ENCODE measurements around the gene OLIG2. TPM values are rescaled to one million over a fixed set of nuclear protein-coding genes. Genes with fewer than 3 reads are reported as not detected.

Gene OLIG2
- polyA plus RNA-seq, 1 of the 3 experiments (the other 2 are of a cell fraction): not detected

DNA sequence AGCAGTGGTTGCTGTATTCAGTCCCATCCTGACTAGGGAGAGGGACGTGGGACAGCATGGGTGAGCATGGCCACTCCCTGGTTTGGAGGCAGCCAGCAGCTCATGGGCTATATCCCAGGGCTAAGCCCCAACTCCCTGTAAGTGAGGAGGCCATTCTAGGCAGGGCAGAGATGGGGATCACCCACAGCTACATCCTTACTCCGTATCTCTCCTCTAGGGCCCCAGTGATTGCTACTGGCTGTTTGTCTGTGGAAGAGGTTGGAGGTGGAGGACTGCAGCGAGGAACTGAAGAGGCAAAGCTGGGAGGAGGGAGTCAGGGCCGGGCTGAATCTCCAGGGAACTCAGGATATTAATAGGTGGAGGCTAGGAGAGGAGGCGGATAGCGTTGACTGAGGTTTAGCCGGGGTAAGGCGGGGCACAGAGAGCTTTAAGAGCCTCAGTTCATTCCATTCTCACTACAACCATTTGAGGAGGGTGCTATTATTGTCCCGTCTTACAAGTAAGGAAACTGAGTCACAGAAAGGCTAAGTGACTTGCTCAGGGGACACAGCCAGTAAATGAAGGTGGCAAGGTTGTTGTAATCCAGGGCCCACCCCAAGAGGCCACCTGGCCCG lies 6.8 kb downstream of the OLIG2 start:
- H3K4me2 ChIP-seq: no peak overlapping the region
- no peak for TF ChIP-seq SIN3A (IDR thresholded peaks at IDR 0.05; ENCODE audit: borderline replicate concordance, low read depth, low read length)
- TF ChIP-seq MEF2A (IDR thresholded peaks at IDR 0.05; ENCODE audit: borderline replicate concordance, low read depth): no peak
- TF ChIP-seq REST (IDR thresholded peaks at IDR 0.05; ENCODE audit: low read depth, low read length): no peak
- TF ChIP-seq GABPA (IDR thresholded peaks at IDR 0.05; ENCODE audit: low read depth): no peak
- TF ChIP-seq SMC3 (IDR thresholded peaks at IDR 0.05; ENCODE audit: low read depth, low read length): no peak
- TF ChIP-seq YY1 (IDR thresholded peaks at IDR 0.05; ENCODE audit: low read depth): no peak
- no peak for TF ChIP-seq RAD21 (IDR thresholded peaks at IDR 0.05; ENCODE audit: low read length)
- no peak for TF ChIP-seq EZH2phosphoT487 (IDR thresholded peaks at IDR 0.05; ENCODE audit: borderline replicate concordance, low read depth)
- no peak for TF ChIP-seq RFX5 (IDR thresholded peaks at IDR 0.05; ENCODE audit: low read length)
- no peak for TF ChIP-seq TAF1 (IDR thresholded peaks at IDR 0.05; ENCODE audit: borderline replicate concordance, low read depth, low read length)
- no peaks in the 10 kb centered on the region for H4K20me1 ChIP-seq (ENCODE audit: insufficient read depth)
- H3K27ac ChIP-seq (ENCODE audit: low read depth in 2 of 2, low read length in 1 of 2): no peak overlapping the region
- no peaks in the 10 kb centered on the region for H3F3A ChIP-seq (replicated peaks; ENCODE audit: insufficient read depth)
- H3K27me3 ChIP-seq (ENCODE audit: insufficient read depth): peaks cover 70% of the 10 kb centered on the region
- no peak overlapping the region for H3K4me3 ChIP-seq (ENCODE audit: low read depth in 2 of 2, low read length in 1 of 2)
- WGBS (ENCODE audit: low lambda C conversion rate): 5% methylated on average over 9 of the region's 10 CpGs
- no peaks in the 10 kb centered on the region for H3K9me3 ChIP-seq
- H3K36me3 ChIP-seq (replicated peaks in 1 of 2; ENCODE audit: control insufficient read depth in 1 of 2, insufficient read depth in 2 of 2, low read length in 1 of 2): no peaks in the 10 kb centered on the region
- no peak overlapping the region for H3K9ac ChIP-seq
- no peak overlapping the region for H2AFZ ChIP-seq (ENCODE audit: low read depth)
- H3K79me2 ChIP-seq (ENCODE audit: insufficient read depth): no peaks in the 10 kb centered on the region
- peaks cover 0 to 10% of the 10 kb centered on the region in 2 experiments; a peak in 2 of 4 replicates for H3K4me1 ChIP-seq (ENCODE audit: control insufficient read depth in 1 of 2, insufficient read depth in 2 of 2, low read depth in 1 of 2, low read length in 1 of 2)
- no peak for DNase-seq
- H3K9me2 ChIP-seq: no peaks in the 10 kb centered on the region
- CTCF ChIA-PET: no interaction called here
- POLR2A ChIA-PET: no interaction called here

GRCh38 chr21:33033094-33033951 lies 7.6 kb downstream of the OLIG2 start:
- Histone ChIP-seq H3K27me3 (ENCODE audit: insufficient read depth) (peaks cover 62% of the 10 kb centered on the region), H3K9ac (no peak overlapping the region), H3K79me2 (ENCODE audit: insufficient read depth) (no peaks in the 10 kb centered on the region), H4K20me1 (ENCODE audit: insufficient read depth) (no peaks in the 10 kb centered on the region), H3K9me2 (no peaks in the 10 kb centered on the region), H3K4me3 (ENCODE audit: low read depth in 2 of 2, low read length in 1 of 2) (no peak overlapping the region), H3K4me2 (no peak overlapping the region), H3F3A (replicated peaks; ENCODE audit: insufficient read depth) (no peaks in the 10 kb centered on the region), H2AFZ (ENCODE audit: low read depth) (no peak overlapping the region), H3K27ac (ENCODE audit: low read depth in 2 of 2, low read length in 1 of 2) (no peak overlapping the region), H3K9me3 (no peaks in the 10 kb centered on the region), H3K36me3 (replicated peaks in 1 of 2; ENCODE audit: control insufficient read depth in 1 of 2, insufficient read depth in 2 of 2, low read length in 1 of 2) (no peaks in the 10 kb centered on the region), H3K4me1 (ENCODE audit: control insufficient read depth in 1 of 2, insufficient read depth in 2 of 2, low read depth in 1 of 2, low read length in 1 of 2) (peaks cover 0 to 10% of the 10 kb centered on the region in 2 experiments; a peak in 2 of 4 replicates)
- TF ChIP-seq GABPA (IDR thresholded peaks at IDR 0.05; ENCODE audit: low read depth) (no peak), CTCF (IDR thresholded peaks at IDR 0.05) (no peak)
- 17% methylated on average over 17 of the region's 76 CpGs for WGBS (ENCODE audit: low lambda C conversion rate)
- CTCF ChIA-PET: interaction anchor here (1.6 kb wide), 1 partner anchor 164 kb away, joined by 5 read pairs; no protein-coding TSS in a partner anchor
- DNase-seq: no peak
- POLR2A ChIA-PET: no interaction called here

Data from SK-N-SH (cell line).